HG02870 (cell line): Measurements from ENCODE around the gene SLFN14.
"Not testable (repeated sequence)": the region's sequence is repeated elsewhere in the genome, so short reads cannot be mapped to it uniquely, and the experiment has no call there.

Source experiments
- ATAC-seq: cut with Tn5 transposase; IDR thresholded peaks from one replicate; pipeline ENCODE4 v1.9.1; 2021; ENCODE audit warnings: mild to moderate bottlenecking, moderate library complexity; ENCODE audit not compliant: unreplicated experiment

Gene SLFN14

DNA sequence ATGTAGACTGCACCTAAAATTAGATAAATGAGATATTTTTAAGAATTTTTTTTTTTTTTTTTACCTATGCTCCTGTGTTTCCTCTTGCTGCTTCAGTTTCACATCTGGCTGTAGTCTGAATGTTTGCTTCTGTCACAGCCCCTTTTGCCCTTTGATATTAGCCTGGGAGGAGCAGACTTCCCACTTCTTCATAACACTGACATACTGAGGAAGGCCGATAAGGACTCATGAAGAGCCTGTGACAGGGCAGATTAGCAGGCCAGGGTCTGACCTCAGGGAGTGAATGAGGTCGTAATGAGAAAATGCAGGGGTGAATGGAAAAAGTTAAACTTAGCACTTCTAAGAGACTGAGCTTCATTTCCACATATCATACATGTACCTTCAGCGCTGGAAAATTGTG is at the start of gene SLFN14:
TSS of gene SLFN14 (minus strand) at position 117 of the 400 bp plus-strand sequence. CDS start 2,757 bp downstream, outside the sequence.
- no peak for ATAC-seq

DNA sequence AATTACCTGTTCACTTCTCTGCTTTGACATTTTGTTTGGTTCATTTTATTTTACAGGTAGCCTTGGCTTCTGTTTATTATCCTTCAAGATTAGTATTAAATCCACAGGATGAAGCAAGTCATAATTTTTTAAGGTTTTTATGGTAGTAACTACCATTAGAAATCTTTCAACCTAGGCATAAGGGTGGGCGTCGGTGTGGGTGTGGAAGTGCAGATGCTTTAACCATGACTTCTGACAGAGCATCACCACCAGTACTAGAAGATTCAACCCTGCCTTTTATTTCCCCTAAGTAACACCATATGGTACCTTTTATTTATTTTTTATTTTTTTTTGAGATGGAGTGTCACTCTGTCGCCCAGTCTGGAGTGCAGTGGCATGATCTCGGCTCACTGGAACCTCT is 49.2 kb upstream of the SLFN14 start:
- no peak for ATAC-seq

DNA sequence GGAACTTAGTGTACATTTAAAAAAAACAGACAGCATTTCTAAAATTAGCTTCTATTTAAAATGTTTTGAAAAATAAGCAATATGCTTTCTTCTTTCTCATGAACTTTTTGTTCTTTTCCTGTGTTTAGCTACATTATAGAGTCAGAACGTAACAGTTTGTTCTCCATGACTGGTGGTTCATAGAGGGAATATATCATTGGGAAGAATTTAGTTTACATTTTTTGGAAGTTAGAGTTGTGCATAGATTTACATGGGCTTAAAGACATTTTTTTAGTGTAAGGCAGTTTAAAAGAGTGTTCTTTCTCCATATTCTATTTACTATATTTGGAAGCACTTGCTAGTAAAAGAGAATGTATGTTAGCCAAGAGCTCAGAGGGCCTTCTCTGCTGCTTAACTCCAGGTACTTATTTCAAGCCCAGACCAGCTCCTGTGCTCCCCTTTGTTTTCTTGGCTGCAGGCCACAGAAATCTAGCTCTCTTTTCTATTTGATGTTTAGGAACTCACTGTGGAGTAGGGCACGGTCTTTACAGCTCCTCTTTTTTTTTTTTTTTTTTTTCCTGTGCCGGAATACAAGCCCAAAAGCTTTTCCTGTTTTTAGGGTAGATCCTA is 46.7 kb upstream of the SLFN14 start:
- no peak for ATAC-seq

DNA sequence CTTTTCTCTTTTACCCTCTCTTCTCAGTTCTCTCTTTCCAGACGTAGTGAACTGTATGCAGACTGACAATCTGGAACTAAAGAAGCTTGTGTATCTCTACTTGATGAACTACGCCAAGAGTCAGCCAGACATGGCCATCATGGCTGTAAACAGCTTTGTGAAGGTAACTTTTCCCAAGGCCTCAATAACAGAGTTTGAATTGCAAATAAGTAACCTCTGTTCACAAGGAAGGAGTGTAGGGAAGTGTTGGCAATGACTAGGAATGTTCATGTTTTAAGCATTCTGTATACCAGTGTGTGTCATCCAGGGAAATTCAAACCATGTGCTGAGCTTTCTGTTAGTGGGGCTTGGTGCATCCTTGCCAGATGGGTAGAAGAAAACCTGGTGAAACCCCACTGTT is 45.1 kb upstream of the SLFN14 start:
- ATAC-seq, result no peak

DNA sequence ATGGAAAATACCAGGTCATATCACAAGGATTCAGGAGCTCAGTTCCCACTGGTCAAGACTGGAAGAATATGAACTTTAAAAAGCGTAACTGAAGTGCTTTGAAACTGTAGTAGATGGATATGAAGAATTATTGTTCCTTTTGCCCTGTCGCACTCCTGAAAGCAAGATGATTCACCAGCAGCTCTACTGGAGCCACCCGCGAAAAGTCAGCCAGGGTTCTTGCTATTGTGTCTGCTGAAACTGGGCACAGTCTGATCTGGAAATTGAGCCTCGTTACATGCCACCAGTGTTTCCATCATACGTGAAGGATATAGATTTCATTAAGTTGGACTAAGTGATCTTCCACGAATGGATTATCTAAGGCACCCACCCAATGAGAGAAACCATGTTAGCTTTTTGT is 43.1 kb upstream of the SLFN14 start:
- no peak for ATAC-seq

DNA sequence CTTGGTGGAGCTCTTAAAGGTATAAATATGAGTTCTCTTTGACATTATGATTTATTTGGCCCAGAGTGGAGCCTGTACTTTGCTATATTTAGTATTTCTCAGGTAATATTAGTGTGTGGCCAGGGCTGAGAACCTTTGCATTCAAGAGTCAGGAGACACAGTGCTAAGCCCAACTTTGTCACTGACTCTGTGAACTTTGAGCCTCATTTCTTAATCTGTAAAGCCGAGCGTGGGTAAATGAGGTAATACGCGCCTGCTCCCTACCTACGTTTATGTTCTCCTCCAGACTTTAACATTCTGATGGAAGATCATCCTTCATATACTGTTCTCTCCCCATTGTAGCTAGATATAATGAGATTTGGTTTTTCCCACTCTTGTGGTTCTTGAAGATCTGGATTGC is 37.0 kb upstream of the SLFN14 start:
- no peak for ATAC-seq

DNA sequence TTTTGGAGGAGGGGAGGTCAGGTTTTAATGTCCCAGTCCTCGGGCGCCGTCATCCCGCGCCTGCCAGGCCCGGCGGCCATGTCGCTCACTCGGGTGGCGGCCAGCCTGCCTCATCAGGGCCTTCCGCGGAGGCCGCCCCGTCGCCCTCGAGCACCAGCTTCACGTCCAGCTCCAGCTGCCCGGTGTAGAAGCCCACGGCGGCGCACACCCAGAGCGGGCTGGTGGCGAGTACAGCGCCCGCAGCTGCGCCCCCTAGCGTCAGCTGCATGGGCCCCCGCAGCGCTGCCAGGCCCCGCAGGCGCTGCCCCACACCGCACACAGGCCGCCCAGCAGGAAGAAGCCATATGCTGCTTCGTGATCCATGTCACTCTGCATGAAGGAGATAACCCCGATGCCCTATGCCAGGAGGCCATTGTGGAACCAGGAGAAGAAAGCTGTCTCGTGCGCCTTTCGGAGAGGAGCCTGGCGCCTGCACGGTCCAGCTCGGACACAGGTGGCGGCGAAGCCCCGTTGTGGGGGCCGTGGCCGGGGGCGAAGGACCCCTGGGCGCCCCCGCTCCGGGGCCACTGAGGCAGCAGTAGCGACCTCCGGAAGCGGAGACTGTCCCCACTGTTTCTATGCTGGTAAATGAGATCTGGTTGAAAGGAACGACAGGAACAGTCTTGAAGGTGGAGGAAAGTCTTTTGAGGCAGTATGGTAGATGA is 36.1 kb upstream of the SLFN14 start:
- no peak for ATAC-seq

DNA sequence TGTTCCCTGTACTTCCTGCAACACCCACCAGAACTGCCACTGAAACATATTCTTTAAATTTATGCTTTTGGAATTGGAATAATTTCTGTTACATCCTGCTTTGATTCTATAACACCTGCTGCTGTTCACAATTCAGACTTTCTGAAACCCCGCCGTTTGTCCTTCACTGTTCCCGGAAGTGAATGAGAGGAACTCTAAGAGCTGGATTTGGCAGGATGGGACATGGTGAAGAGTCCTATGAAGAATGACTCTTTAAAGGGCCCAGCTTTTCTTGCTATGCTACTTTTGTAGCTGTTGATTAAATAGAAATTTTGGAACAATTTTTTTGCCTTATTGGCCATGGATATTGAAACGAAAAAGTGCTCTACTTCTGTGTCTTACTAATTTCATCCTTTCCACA is 35.5 kb upstream of the SLFN14 start:
- no peak for ATAC-seq

DNA sequence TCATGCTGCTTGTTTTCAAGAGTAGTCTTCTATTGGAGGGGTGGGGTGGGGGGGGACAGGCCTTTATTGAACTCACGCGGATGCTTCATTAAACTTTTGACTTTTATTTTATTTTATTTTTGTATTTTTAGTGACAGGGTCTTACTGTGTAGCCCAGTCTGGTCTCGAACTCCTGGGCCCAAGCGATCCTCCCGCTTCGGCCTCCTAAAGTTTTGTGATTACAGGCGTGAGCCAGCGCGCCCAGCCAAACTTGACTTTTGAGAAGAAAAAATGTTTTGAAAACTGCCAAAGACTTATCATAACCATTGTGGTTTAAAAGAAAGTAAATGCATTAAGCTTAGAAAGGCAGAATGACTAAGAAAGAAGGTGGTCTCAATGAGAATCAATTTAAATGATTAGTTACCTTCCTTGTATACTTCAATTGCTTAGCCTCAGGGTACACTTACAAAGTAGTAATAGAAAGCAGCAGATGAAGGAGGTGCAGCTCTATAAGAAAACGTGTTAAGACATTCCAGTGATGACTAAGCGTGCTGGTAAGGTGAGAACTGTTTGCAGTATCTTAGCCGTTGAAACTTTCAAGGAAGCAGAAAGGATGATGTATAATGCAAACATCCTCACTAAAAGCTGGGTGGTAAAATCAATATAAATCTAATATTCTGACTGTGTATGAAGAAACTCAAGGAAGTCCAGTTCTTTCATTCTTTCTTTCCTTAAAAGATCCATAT is 27.7 kb upstream of the SLFN14 start:
- ATAC-seq, result no peak

DNA sequence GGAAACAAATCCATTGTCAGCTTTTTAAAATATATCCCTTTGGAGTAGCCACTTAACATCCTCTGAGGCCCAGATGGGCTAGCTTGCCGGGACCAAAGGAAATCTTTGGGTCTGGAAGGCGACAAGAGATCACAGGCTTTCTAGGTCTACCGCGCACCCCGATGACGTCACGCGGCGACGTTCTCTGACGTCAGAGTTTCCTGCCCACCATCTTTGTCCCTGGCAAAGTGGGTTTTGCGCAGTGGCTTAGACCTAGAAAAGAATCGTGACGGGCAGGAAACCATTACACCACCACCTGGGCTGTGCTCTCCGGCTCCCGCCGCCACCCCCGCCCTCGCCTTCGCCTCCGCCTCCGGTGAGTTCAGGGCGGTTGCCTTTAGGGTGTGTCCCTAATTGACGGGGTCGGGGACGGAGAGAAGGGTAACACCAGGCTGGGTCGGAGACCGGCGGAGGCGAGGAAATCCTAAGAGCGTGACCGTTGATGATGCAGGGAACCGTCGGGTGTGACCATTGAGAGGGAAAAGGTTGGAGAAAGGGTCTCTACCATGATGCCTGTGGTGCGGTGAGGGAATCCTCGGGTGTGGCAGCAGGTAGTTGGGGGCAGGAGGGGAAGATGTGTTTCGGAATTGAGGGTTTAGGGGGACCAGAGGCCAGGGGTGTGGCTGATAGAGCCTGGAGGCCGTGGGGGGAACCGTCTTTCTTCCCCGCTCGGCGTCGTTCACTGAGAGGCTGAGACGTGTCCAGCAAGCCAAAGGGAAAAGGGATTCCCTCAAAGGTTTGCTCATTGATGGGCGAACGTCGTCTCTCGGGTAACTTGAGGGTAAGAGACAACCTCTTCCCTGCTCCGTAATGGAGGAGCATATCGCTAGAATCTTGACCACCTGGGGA is 26.7 kb upstream of the SLFN14 start, which contains the start of gene AP2B1:
TSS of gene AP2B1 (plus strand) at position 249 of the 888 bp plus-strand sequence. CDS start 6,709 bp downstream, outside the sequence.
- peak; percentile 89 for ATAC-seq

DNA sequence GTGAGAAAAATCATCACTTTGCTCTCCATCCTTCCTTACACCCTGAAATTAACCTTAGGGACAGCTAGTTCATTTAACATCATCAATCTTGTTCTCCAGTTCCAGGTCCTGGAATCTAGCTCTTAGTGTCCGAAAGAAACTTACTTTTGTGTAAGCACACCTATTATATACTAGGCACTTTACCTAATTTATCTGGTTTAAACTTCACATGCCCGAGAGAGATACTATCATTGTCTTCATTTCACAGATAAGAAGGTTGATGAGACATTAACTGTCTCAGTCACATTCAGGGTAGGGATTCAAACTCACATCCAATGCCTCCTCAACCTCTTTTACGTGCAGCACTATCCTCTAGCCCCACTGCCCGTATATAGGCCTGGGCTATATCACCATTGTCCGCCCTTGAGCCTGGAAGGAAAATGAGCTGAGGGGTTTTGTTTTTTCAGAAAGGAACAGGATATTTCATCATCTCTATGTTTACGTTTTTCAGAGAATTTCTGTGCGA is 26.0 kb upstream of the SLFN14 start:
- ATAC-seq, result no peak

DNA sequence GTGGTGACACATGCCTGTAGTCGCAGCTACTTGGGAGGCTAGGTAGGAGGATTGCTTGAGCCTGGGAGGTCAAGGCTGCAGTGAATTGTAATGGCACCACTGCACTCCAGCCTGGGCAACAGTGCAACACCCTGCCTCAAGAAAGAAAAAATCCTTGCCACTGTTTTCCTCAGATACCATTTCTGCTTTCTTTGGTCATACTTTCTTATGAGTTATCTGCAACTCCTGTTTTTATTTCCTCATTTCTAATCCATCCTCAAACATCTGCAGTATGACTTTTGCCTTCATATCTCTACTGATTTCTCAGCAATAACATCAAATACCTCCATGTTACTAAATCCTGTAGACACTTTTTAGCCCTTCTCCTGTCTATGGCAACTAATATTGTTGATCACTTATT is 23.4 kb upstream of the SLFN14 start:
- ATAC-seq, result no peak

DNA sequence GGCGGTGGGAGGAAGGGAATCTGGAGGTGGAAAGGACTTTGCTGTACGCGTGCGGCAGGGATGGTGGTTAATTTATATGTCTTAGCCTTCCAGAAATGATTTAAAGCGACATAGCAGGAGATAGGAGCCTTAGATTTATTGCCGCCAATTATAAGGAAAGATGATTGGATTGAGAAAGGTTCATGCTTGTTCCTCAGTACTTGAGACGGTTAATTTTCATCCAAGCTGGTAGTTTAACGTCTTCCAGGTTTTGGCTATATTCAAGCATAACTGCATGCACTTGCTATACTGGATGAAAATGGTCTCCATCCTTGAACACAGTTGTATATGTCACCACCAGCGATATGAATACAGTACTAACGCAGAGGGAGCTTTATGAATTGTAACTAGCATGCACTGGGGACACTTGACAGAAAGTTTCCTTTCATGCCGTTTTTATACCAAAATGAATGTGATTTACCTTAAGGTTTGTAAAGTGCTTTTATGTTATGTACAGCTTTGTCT is 18.4 kb upstream of the SLFN14 start:
- ATAC-seq, result no peak

DNA sequence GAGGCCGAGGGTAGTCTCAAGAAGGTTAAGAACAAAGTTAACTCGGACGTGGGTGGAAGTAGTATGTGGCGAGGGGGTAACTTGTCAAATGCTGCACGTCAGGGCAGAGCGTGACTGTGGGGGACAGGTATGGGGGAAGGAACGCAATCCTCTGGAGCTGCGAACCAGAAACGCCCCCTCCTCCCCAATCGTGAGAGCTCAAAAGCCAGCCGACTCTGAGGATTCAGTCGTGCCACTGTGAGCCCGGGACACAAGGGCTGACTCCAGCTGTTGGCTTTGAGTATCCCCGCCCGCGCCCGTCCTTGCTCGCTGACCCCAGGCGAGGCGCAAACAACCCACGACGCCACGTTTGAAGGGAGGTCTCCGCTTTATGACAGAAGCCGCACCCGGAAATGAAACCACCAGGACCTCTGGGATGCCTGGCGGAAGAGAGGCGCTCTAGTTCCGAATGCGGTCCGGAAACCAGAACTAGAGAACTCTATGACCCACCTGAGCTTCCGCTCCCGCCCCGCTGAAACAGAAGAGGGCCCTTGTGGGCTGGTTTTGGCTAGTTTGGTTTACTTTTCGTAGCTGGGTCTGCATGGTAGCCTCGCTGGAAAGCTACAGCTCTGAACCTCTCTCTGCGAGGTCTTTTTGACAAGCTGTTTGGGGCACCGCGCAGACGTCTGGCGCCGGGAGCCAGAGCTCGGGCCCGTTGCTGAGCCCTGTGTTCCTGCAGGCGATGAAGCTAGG is 17.7 kb upstream of the SLFN14 start, which contains the start of gene PEX12:
TSS of gene PEX12 (minus strand) at position 375 of the 732 bp plus-strand sequence. CDS start 550 bp downstream, outside the sequence.
- ATAC-seq, result peak; percentile 87

DNA sequence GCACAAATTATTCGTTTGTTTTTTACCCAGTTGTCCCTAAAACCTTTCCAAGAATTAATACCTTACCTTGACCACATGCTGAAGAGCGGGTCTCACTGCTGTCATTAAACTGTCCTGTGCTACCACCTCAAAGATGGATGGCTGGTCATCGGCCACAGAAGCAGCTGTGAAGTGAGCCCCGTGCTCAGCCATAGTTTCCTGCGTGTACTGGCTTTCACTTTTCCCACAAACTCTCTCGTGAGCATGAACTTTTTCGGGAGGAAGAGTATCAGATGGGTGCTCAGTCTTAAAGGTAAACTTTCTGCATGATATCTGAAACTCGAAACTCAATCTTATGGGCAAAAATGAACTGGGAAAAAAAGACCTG is 17.2 kb upstream of the SLFN14 start:
- no peak for ATAC-seq

DNA sequence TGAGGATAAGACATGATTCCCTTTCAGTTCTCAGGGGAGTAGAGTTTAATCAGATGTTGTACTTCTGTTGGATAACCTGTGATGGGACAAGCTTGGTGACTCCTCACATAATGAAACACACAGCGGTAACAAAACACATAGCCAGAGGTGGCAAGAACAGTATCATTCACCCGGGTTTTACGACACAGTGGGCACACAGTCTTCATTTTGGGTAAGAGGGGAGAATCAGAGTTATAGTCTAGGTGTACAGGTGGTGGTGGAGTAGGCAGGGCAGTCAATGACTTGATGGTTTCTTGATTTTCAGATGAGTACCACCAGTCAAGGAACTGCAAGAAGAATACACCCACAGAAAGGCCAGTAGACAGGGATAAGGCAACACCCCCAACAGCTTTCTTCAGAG is 15.1 kb upstream of the SLFN14 start:
- no peak for ATAC-seq

DNA sequence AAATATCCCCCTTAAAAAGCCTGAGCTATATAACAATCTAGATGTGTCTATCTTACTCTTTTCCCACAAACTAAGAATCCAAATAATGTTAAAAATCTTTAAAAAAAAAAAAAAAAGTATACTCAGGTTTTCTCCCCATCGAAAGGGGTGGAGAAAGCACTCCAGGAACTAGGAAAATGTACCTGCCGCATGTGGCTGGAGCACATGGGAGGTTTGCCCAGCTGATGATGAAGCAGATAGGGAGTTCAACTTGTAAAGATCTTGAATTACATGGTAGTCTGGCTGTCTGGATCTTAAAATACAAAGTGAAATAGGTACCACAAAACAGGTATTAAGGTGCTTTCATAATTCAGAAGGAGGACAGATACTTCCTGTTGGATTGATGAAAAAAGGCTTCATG is 8.8 kb upstream of the SLFN14 start:
- ATAC-seq, result no peak

DNA sequence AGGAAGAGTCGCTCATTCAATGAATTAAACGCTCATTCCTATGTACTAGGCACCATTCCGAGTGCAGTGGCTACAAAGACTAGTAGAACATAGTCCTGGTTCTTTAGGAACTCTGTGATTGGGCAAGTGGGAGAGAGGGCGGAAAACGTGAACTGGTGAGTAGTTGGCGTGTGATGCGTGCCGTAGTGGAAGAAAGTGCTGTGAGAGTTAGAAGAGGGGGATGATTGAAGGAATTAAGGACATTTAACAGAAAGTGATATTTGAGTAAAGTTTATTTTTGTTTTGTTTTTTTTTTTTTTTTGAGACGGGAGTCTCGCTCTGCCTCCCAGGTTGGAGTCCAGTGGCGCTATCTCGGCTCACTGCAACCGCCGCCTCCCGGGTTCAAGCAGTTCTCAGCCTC is 7.9 kb upstream of the SLFN14 start:
- no peak for ATAC-seq

DNA sequence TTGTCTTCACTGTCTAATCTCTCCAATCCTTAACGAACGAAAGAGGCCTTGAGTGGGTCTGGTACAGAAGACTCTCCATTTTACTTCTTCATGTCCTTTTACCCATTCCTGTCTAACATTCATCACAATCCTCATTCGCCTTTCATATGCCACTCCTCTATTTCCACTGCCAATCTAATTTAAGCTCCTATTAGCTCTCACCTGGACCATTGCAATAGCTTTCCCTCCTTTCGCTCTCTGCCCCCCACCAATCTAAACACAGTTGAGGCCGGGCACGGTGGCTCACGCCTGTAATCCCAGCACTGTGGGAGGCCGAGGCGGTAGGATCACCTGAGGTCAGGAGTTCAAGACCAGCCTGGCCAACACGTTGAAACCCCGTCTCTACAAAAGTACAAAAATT is 6.3 kb upstream of the SLFN14 start:
- ATAC-seq, result no peak

DNA sequence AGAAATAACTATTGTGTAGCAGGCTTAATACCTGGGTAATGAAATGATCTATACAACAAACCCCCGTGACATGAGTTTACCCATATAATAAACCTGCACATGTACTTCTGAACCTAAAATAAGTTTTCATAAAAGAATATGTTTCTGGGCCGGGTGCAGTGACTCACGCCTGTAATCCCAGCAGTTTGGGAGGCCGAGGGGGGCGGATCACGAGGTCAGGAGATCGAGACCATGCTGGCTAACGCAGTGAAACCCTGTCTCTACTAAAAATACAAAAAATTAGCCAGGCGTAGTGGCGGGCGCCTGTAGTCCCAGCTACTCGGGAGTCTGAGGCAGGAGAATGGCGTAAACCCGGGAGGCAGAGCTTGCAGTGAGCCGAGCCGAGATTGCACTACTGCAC is 2.6 kb upstream of the SLFN14 start:
- ATAC-seq, result not testable (repeated sequence)
